ENCODE results near the gene CATSPERD. TPM values are rescaled to one million over a fixed set of nuclear protein-coding genes. Genes with fewer than 3 reads are reported as not detected.

CATSPERD gene
- total and polyA plus RNA-seq, 9 of the 15 experiments (the other 6 are each of a cell fraction or from before 2014, with no cell fraction given), result not detected

DNA sequence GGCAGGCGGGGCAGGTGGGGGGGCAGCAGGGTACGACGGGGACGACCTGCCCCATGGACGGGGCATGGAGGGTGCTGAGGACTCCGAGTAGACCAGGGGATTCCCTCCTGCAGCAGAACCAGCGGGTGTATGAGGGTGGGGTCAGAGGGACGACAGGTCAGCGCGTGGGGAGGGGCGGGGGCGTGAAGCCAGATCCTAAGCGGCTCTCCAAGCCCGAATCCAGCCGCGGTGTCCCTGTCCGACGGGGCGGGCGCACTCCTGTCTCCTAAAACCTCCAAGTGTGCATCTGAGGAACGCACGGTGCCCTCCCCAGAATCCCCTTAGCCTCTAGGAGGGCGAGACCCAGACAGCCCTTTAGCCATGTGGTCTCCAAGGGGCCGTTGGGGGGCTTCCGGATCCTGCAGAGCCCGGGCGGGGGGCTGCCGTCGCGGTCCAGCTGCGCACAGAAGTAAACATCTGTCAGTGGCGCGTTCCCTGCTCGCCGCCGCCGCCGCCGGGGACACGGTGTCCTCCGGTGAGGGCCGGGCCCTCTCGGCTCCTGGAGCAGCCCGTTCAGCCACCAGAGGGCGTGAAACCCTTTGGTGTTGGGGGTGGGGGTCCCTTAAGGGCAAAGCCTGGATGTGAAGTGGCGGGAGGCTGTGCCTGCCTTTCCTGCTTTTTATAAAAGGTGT lies 85.2 kb downstream of the CATSPERD start (continued):
- TF ChIP-seq ZNF277 (CRISPR knock-in tag; IDR thresholded peaks at IDR 0.05; ENCODE audit: borderline replicate concordance), result no peak
- peak; percentile 55 for TF ChIP-seq ZBTB33 (CRISPR knock-in tag; IDR thresholded peaks at IDR 0.05)
- TF ChIP-seq CGGBP1 (CRISPR knock-in tag; IDR thresholded peaks at IDR 0.05), result peak; percentile 71; the same call in 1 of the 2 replicates
- no peak for TF ChIP-seq CHCHD3 (CRISPR knock-in tag; IDR thresholded peaks at IDR 0.05)
- TF ChIP-seq ESRRA (IDR thresholded peaks at IDR 0.05; ENCODE audit: borderline replicate concordance, low read depth), result peak; percentile 77
- TF ChIP-seq, protein P1, sequence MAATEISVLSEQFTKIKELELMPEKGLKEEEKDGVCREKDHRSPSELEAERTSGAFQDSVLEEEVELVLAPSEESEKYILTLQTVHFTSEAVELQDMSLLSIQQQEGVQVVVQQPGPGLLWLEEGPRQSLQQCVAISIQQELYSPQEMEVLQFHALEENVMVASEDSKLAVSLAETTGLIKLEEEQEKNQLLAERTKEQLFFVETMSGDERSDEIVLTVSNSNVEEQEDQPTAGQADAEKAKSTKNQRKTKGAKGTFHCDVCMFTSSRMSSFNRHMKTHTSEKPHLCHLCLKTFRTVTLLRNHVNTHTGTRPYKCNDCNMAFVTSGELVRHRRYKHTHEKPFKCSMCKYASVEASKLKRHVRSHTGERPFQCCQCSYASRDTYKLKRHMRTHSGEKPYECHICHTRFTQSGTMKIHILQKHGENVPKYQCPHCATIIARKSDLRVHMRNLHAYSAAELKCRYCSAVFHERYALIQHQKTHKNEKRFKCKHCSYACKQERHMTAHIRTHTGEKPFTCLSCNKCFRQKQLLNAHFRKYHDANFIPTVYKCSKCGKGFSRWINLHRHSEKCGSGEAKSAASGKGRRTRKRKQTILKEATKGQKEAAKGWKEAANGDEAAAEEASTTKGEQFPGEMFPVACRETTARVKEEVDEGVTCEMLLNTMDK (IDR thresholded peaks at IDR 0.05; ENCODE audit: borderline replicate concordance, insufficient read depth, low read depth, low read length, poor library complexity, severe bottlenecking), result peak; percentile 88
- TF ChIP-seq ZC3H4 (CRISPR knock-in tag; IDR thresholded peaks at IDR 0.05; ENCODE audit: borderline replicate concordance), result no peak
- no peak for TF ChIP-seq BRD9 (IDR thresholded peaks at IDR 0.05; ENCODE audit: low read depth, partially characterized antibody)
- no peak for TF ChIP-seq ETV1 (tag; conservative IDR thresholded peaks at IDR 0.05; ENCODE audit: low read depth)
- 0 out of 2 replicates have a peak, but pooled peaks have one; percentile 12 for TF ChIP-seq CREM (IDR thresholded peaks at IDR 0.05; ENCODE audit: low read depth)
- TF ChIP-seq, protein P2, sequence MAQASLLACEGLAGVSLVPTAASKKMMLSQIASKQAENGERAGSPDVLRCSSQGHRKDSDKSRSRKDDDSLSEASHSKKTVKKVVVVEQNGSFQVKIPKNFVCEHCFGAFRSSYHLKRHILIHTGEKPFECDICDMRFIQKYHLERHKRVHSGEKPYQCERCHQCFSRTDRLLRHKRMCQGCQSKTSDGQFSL (CRISPR knock-in tag; IDR thresholded peaks at IDR 0.05), result peak; percentile 71
- TF ChIP-seq, protein P2 (tag; IDR thresholded peaks at IDR 0.05), result peak in 1 of 2 experiments; percentile 67; a peak in 2 of 4 replicates
- TF ChIP-seq ZNF707 (CRISPR knock-in tag; conservative IDR thresholded peaks at IDR 0.05), result no peak
- no peak for TF ChIP-seq ZNF134 (CRISPR knock-in tag; conservative IDR thresholded peaks at IDR 0.05)
- no peak for TF ChIP-seq COPS2 (conservative IDR thresholded peaks at IDR 0.05)
- no peak for TF ChIP-seq ZFP30 (CRISPR knock-in tag; IDR thresholded peaks at IDR 0.05; ENCODE audit: borderline replicate concordance)
- no peak for TF ChIP-seq ZNF324 (CRISPR knock-in tag; IDR thresholded peaks at IDR 0.05)
- TF ChIP-seq ARID2 (IDR thresholded peaks at IDR 0.05), result 0 out of 2 replicates have a peak, but pooled peaks have one; percentile 5
- TF ChIP-seq ZC3H8 (IDR thresholded peaks at IDR 0.05), result no peak
- TF ChIP-seq JUND (IDR thresholded peaks at IDR 0.05; ENCODE audit: borderline replicate concordance, low read depth, low read length), result 0 out of 2 replicates have a peak, but pooled peaks have one; percentile 20
- TF ChIP-seq JUND (tag; IDR thresholded peaks at IDR 0.05; ENCODE audit: borderline replicate concordance, low read depth, low read length), result no peak
- TF ChIP-seq ZNF780A (CRISPR knock-in tag; IDR thresholded peaks at IDR 0.05), result no peak
- no peak for TF ChIP-seq GATAD2B (IDR thresholded peaks at IDR 0.05; ENCODE audit: borderline replicate concordance)

All from K562 (cell line).